Glomerular visceral epithelial cell (primary cell): Measurements from ENCODE around the gene NRP1.

Source experiments
- DNase-seq: peaks from one replicate; pipeline ENCODE4 v3.0.0-alpha.2; 2016; ENCODE audit errors: extremely low spot score

NRP1 gene

DNA sequence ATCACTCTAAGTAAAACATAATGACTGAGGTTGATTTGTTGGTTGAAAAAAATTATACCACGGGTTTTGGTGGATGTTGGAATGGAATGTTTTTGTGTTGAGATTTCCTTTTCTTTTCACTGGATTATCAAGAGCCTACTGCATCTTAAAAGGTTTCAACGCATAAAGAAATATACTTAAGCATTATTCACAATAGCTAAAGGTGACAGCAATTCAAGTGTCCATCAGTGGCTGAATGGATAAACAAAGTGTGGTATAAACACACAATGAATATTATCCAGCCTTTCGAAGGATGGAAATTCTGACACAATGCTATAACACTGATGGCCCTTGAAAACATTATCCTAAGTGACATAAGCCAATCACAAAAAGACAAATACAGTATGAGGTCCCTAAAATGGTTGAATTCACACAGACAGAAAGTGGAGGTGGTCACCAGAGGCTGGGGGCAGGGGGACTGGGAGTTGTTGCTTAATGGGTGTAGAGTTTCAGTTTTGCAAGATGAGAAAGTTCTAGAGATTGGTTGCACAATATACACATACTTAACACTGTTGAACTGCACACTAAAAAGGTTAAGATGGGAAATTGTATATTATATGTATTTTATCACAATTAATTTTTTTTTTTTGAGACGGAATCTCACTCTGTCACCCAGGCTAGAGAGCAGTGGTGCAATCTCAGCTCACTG, 122.3 kb downstream of the NRP1 start:
- no peak for DNase-seq

DNA sequence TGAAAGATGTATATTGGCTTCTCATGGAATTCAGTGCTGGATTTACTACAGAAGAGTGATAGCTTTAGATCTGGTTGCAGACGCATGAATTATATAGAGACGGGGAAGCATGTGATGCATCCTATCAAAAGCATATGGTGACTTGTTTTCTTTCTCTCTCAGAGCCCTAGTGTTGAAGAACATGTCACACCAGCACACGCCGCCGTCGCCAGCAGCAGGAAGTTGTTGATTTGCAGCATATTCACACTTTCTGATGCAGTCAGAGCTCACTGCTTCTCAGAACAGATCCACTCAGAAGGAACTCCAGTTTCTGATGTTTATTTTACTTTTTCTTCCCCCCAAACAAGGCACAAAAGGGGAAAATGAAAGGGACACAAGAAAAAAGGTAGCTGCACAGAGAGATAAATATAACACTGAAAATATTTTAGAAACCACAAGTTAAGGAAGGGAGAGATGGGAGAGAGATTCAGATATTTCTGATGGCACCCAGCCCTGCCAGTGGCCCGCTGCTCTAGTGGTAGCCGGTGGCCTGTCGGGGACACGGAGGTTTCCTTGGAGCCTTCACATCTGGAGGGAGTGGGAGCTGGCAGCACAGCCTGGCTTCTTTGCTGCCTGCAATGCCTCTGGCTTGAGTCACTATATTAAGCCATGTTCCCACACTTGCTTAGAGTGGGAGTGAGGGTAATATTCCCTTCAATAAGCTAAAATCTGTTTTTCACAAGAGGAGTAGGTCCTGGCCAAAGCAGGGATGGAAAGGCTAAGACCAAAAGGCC, 123.2 kb downstream of the NRP1 start:
- DNase-seq = no peak

DNA sequence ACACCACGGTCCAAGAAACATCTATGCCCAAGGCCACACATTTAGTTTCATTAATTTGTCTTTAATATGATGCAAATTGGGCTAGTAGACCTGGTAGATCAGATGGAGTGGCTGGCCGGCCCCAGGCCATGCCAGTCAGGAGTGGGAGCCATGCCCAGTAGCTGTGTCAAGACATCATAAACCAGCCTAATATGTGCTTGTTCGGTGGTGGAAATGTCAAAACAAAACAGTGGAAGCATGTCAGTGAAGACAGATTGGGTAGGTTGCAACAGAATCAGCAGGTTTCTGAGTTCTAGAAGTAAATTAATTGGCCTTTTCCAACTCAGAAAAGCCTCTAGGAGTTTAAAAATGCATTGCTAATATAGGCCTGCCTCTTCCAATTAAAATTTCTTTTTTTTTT, 124.7 kb downstream of the NRP1 start:
- no peak for DNase-seq

DNA sequence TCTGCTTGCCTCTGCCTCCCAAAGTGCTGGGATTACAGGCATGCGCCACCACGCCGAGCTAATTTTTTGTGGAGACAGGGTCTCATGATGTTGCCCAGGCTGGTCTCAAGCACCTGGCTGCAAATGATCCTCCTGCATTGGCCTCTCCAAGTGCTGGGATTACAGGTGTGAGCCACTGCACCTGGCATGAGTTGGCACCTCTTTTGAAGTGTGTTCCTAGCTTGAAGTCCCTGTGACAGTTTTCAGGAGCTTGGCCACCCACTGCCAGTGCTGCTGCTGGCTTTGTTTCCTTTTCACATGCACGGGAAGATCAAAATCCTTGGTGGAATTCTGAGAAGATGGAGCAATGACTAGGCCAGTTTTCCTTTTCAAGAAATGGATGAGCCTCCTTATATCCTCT, 126.3 kb downstream of the NRP1 start:
- DNase-seq = no peak

DNA sequence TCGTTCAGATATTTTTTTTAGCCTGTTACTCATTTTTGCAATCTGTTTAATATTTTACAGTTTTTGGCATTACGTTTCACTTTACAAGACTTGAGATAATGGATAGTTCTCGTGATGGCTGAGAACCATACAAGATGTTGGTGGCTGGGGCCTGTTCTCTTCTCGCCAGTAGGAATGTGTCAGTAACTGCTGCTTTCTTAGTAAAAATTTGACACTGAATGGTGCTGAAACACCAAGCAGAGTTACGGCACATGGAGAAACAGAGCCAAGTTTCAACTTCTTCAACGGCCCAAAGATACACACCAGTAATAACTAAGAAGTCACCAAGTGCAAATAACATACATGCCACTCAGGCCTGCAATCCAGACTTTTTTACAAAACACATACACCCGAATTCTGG, 130.4 kb downstream of the NRP1 start:
- no peak for DNase-seq

DNA sequence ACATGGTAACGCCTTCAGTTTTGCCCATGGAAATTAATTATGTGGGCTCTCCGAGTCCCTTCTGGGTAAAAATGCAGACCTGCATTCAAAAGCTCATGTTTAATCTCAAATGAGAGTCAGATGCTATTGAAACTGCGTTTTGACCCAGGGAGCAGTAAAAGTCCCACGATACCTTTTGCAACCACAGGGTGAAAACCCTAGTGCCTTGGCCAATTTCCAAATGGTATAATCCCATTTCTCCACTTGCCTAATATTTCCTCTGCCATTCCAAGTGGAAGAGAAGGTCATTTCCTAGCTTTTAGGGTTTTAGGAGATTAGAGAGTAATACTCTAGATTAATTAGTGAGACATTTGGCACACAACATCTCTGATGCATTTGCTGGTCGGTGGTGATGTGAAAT, 132.5 kb downstream of the NRP1 start:
- no peak for DNase-seq

- DNase-seq = no peak
Measured at GRCh38 chr10:33201056-33201780, 133.2 kb downstream of the NRP1 start.

DNA sequence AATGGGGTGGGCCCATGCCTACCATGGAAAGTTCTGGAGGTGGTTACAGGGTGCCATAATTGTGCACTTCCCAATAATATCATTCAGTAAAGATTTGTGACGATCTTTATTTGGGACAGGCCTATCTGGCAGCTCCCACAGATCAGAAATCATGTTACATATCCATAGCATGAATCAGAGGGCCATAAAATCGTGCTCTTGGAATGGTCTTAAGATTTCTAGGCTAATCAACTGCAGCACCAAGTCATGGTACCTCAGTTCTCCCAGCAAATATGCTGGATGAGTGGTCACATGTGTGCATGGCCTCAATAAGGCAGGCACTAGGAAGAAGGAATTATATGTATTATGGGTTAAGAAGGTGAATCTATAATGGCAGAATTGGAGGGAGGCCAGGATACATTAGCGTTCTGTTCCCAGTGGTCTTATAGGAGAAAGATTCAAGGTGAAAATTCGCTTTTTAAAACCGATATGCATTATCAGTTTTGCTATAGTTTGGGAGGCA, 134.7 kb downstream of the NRP1 start:
- no peak for DNase-seq

- DNase-seq = no peak
Measured at GRCh38 chr10:33198610-33199009, 135.9 kb downstream of the NRP1 start.

DNA sequence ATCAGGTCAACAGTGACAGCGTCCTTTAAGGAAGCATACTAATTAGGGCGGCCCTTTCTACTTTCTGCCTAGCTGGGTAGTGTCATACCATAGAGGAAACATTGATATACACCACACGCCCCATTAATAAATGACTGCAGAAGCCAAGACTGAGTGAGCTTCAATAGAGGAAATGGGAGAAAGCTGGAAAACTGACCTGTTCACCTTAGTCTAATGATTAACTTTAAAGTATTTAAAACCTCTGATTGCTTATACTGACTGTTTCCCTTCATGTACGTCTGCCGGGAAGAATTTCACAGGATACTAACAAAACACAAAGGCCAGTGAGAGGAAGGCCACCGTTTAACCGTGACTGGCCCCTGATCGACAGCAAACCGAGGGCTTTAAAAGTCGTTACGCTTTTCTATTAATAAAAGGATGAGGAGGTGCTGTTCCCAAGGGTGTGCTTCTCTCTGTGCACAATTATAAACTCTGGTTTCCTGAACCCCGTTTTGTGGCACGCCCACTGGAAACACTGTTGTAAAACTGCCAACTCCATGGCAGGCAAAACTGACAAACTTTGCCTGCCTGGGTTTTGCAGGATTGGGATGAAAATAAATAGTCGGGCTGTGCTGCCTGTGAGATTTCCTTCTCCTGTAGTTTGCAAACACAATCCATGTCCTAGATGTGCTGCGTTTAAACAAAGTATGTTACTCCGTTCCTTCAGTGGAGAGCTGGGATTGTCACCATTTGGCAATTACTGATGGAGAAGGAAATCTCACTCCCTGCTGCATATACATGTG, 137.6 kb downstream of the NRP1 start:
- peak; percentile 90 for DNase-seq

DNA sequence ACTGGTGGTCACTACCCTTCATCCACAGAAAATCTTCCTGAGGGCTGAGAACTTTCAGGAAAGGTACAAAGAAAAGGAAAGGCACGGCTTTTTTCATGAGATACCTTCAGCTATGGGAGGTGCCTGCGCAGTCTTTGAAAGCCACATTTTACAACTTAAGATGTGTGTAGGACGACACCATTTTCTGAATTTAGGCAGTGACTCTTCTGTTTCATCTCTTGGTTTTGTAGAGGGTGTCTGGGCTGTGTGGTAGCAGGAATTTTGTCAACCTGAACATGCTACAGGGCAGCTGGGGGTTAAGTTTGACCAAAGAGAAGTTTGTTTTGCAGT, 138.1 kb downstream of the NRP1 start:
- DNase-seq = no peak

DNA sequence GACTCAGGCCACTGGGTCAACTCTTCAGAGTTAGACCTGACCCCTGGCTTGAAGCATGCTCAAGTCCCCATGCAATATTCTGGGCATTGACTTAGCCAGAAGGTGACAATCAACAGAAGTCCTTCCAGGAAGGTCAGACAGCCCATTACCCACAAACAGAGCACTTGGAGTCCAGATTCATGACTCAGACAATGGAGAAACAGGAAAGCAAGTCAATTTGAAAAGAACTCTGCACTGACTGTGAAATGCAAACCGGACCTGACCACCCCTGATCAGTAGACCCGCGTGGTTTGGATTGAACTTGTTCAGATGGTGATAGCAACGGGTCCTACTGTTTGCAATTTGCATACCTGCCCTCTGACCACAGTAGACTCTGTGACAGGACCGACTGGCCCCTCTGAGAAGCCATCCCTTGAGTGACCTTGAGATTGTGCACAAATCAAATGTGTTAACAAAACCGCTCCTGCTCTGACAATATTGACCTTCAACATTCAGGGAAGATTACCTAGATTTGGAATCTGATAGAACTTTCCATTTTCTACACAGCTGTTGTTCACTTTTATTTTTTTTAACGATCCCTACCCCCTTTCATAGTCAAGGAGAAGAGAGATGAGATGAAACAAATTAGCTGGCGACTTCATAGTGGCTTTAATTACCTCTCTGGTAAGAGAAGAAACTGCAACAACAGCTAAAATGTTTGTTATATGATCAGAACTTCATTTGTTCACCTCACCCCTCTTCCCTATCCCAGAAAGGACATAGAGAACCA, 138.7 kb downstream of the NRP1 start:
- no peak for DNase-seq

DNA sequence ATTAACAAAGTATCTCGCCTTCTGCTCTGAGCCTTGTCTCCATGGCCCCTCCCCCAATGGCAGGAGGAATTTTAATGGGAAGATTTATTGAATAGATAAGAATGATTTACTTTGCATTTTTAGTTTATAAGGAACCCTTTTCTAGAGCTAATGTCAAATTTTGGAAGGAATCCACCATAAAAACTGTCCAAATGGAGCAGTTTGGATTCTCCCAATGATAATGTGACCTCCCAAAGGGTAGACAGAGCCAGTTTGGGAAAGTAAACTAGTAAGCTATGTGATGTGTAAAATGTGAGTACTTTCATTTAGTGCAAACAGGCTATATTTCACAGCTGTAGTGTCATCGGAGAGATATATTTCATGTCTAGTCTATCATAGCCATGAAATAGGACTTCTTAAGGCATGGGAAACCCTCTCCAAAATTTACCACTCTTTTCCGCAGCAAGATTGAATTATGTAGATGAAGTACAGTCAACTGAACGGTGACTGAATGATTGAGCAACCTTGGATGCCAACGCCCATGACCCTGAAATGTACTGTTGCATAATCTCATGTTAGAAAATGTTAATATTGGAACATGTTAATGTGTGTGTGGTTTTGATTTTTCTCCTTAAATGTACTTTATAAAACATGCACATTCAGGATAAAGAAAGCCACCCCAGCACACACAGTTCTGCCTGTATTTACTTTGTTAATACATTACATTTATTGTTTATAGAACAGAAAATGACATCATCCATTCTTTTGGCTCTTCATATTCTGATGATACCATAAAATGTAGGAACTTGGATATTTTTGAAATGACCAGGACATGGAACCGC, 140.6 kb downstream of the NRP1 start:
- DNase-seq = peak; percentile 42

DNA sequence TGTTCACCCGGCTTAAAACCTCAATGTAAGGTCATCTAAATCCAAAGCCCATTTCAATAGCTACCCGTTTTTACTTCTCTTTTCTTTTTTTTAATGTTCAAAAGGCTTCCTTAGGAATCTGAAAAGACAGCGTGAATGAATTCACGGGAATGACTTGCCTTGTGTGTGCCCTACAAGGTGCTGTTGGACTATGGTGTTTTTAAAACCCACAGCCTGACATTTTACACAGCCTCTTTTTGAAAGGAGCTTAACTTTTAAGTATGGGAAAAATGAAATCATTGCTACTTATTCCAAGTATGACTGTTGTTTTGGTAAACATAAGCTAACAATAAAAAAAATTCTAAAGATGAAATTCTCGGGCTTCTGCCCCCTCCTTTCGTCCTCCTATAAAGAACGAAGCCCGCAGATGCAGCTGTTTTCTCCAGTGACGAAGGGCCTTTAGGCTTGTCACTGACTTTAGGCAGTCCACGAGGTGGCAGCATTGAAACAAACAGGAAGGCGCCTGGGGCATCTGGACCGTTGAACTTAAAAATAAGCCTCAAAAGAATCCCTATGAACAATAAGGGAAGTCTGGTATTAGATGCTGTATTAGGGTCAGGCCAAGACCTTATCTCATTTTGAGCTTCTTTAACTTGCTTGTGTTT, 141.3 kb downstream of the NRP1 start:
- peak; percentile 83 for DNase-seq

- no peak for DNase-seq
Measured at GRCh38 chr10:33192190-33192589, 142.3 kb downstream of the NRP1 start.

- DNase-seq = peak; percentile 43
Measured at GRCh38 chr10:33190406-33190805, 144.1 kb downstream of the NRP1 start.

DNA sequence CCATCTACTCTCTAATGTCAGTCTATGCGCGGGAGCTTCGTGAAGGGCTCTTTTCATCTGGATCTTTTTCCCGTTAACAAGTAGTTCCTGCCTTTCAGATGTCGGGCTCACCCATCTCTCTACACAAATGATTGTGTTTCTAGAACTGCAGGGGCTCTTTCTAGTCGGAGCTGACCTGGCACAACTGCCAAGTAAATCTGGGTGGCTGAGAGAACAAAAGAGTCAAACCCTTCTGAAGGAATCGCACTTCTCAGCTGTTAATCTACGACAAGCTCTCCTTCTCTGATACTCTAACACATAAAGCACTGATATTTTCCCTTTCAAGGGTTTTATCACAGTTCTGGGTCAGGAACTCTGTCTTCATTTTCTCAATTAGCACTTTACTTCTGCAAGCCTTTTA, 144.7 kb downstream of the NRP1 start:
- DNase-seq = no peak

GRCh38 chr10:33189363-33189762, 145.1 kb downstream of the NRP1 start:
- DNase-seq = peak; percentile 84

DNA sequence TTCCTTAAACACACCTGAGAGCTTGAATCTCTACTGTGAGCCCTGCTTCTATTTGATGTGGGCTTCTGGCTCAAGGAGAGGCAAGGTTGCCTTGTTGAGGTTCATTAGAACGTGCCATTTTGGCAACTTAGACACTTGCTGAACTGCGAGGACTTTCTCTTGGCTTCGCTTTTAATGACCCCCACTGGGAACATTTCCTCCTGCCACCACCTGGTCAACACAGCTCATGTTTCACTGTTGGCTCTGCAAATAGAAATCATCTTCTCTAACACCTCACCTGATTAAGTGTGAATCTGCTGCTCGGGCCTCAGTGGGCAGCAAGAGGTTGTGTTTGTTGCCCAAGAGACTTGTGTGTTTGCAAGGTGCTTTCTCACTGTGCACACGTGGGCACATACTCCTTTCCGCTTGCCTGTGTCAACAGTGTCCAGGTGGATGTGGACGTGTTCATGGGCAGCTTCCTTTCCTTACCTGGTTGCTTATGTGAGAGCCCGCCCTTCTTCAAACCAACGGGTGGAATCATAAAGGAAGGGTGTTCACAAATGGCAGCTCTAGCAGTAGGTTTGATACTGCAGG, 147.0 kb downstream of the NRP1 start:
- no peak for DNase-seq
